Stomach (tissue), 4 donors: ENCODE measurements around the gene IL17A.

ENCODE experiments used
- POLR2A ChIP-seq, 4 donors: fragments of 450-650 bp; IDR thresholded peaks; one replicate each; pipeline ENCODE4 v1.6.1; 2016; ENCODE audit warnings: antibody characterized with exemption in 4 of 4, control low read depth in 2 of 4, mild to moderate bottlenecking in 1 of 4, moderate library complexity in 1 of 4
- TF ChIP-seq, protein P1 (sequence below), 7 experiments: fragments of 450-650 bp in 4 of 7; fragments of 200-600 bp in 3 of 7; sonication (generic) in 3 of 7; IDR thresholded peaks; one replicate each; pipeline ENCODE4 v1.5.1; 2016 to 2019; ENCODE audit warnings: antibody characterized with exemption in 7 of 7, control low read depth in 2 of 7, mild to moderate bottlenecking in 1 of 7

DNA sequence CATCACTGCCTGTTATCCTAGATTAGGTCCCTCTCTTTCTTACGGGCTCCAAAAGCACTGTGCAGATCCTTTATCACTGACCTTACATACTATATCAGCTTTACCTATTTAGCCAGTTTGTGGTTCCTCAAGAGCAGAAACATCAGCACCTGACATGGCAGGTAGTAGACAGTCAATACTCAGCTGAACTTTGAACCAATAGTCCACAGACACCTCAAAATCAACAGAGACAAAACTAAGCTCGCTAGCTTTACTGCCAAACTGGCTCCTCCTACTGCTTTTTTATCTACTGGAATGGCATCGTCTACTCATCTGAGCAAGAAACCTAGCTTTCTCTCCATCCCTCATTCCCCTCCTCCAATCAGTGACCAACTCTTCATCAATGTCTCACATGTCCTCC lies 5.6 kb downstream of the IL17A start:
- TF ChIP-seq, protein P1, sequence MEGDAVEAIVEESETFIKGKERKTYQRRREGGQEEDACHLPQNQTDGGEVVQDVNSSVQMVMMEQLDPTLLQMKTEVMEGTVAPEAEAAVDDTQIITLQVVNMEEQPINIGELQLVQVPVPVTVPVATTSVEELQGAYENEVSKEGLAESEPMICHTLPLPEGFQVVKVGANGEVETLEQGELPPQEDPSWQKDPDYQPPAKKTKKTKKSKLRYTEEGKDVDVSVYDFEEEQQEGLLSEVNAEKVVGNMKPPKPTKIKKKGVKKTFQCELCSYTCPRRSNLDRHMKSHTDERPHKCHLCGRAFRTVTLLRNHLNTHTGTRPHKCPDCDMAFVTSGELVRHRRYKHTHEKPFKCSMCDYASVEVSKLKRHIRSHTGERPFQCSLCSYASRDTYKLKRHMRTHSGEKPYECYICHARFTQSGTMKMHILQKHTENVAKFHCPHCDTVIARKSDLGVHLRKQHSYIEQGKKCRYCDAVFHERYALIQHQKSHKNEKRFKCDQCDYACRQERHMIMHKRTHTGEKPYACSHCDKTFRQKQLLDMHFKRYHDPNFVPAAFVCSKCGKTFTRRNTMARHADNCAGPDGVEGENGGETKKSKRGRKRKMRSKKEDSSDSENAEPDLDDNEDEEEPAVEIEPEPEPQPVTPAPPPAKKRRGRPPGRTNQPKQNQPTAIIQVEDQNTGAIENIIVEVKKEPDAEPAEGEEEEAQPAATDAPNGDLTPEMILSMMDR (IDR thresholded peaks at IDR 0.05), result no peak
- TF ChIP-seq POLR2A (IDR thresholded peaks at IDR 0.05), result no peak
